ENCODE data around the gene KPNB1. TPM values are rescaled to one million over a fixed set of nuclear protein-coding genes. Genes with fewer than 3 reads are reported as not detected.

KPNB1 gene
- total RNA-seq, 4 donors from 2014 or later, result 55.6 to 313 (median 209) TPM

DNA sequence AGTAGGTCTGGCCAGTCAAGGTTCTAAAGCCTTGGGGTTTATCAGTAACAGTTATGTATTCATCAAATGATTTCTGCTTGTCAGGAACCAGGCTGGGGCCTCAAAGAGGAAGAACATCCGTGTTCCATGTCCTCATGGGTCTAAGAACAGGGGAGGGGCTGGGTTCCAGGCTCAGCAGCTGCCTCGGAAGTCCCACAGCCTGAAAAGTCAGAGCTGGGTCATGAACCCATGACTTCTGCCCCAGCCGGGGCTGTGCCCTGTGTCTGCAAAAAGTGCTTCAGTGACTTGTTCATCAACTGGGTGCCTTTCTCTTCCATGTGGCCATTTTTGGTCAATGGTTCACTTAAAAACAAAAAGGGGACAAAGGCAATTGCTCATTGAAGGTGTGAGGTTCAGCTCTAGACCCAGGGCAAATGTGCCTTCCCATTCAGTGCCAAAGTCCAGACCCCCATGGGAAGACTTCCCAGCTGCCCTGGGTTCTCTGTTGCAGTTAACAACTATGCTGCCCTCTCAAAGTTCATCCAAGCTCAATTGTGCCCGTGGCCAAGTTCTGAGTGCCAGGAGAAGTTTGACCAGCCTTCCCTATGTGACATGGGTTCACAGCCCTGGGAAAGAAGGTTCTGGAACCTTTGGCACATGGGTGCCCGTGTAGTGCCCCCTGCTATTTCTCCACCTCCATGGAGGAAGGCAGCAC is 62.8 kb downstream of the KPNB1 start:
- Histone ChIP-seq H3K27me3 (no peaks in the 10 kb centered on the region), H3K27ac (no peak overlapping the region), H3K4me3 (no peak overlapping the region), H3K9me3 (no peaks in the 10 kb centered on the region), H3K4me1 (no peaks in the 10 kb centered on the region), H3K36me3 (no peaks in the 10 kb centered on the region)
- no peak for DNase-seq
- intact Hi-C loops (cut with DNase I; ENCODE audit: low total_unique reads), result no loop called here
- TF ChIP-seq, protein P1, sequence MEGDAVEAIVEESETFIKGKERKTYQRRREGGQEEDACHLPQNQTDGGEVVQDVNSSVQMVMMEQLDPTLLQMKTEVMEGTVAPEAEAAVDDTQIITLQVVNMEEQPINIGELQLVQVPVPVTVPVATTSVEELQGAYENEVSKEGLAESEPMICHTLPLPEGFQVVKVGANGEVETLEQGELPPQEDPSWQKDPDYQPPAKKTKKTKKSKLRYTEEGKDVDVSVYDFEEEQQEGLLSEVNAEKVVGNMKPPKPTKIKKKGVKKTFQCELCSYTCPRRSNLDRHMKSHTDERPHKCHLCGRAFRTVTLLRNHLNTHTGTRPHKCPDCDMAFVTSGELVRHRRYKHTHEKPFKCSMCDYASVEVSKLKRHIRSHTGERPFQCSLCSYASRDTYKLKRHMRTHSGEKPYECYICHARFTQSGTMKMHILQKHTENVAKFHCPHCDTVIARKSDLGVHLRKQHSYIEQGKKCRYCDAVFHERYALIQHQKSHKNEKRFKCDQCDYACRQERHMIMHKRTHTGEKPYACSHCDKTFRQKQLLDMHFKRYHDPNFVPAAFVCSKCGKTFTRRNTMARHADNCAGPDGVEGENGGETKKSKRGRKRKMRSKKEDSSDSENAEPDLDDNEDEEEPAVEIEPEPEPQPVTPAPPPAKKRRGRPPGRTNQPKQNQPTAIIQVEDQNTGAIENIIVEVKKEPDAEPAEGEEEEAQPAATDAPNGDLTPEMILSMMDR (IDR thresholded peaks at IDR 0.05), result no peak
- no peak for TF ChIP-seq POLR2A (IDR thresholded peaks at IDR 0.05)

DNA sequence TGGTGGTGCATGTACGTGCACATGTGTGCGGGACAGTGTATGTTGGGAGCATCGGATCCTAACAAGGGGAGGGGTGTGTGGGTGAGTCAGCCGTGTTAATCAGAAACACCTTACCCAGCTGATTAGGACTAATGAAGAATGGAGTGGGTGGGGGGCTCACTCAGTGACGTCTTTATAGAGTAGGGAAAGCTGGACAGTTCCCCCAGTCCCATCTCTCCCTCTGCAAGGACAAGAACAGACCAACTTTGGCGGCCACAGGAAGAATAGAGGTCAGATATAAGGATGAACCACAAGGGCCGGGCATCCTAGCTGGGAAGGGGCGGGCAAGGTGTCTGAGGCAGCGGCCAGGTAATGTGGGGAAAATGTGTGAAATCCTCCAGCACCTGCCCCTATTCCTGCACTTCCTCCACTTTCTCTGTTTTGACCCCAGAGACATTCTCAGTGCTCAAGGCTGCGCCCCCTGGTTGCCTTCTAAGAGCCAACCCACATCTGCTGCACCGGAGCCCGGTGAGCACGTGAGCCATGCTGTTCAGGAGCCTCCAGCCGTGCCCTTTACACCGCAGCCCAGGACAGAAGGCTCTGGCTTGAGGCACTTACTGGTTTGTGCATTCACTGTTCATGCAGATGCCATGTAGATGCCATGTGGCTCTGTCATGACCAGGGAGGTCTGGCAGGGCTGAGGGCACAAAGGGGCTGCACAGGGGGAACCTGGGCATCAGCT is 64.4 kb downstream of the KPNB1 start:
- H3K9me3 ChIP-seq, result no peaks in the 10 kb centered on the region
- TF ChIP-seq, protein P1 (IDR thresholded peaks at IDR 0.05), result no peak
- TF ChIP-seq POLR2A (IDR thresholded peaks at IDR 0.05), result no peak
- intact Hi-C loops (cut with DNase I; ENCODE audit: low total_unique reads), result no loop called here
- H3K4me3 ChIP-seq, result no peak overlapping the region
- no peaks in the 10 kb centered on the region for H3K36me3 ChIP-seq
- no peaks in the 10 kb centered on the region for H3K27me3 ChIP-seq
- H3K4me1 ChIP-seq, result no peaks in the 10 kb centered on the region
- no peak overlapping the region for H3K27ac ChIP-seq
- DNase-seq, result no peak

DNA sequence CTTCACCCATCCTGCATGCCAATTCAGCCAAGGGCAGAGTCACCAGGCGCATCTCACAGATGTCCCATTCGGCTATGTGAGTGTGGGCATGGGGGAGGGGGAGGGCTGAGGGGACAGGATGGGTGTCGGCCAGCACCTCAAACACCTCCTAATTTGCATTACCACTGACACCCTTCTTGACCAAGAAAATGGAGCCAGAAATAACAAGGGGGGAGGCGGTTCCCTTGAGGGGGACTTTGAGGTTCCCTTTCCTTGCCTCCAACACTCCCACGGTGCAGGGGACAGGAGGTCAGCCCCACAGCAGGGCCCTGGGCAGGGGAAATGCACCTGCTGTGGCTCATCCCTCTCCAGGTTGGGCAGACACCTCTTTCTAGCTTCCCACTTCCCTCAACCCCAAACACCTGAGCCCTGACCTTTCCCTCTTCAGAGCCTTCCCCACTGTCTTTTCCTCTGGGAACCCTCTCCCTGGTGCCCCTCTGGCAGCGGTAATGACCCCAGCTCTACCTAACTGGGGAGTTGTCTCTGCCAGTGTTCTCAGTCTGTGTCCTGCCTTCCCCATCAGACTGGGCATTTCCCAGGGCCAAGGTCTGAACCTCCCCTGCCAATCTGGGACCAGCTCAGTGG is 65.2 kb downstream of the KPNB1 start:
- H3K4me3 ChIP-seq, result no peak overlapping the region
- no peak for DNase-seq
- H3K27ac ChIP-seq, result no peak overlapping the region
- no peaks in the 10 kb centered on the region for H3K4me1 ChIP-seq
- no peak for TF ChIP-seq POLR2A (IDR thresholded peaks at IDR 0.05)
- TF ChIP-seq, protein P1 (IDR thresholded peaks at IDR 0.05), result no peak
- no peaks in the 10 kb centered on the region for H3K27me3 ChIP-seq
- H3K36me3 ChIP-seq, result no peaks in the 10 kb centered on the region
- intact Hi-C loops (cut with DNase I; ENCODE audit: low total_unique reads), result no loop called here
- H3K9me3 ChIP-seq, result no peaks in the 10 kb centered on the region

DNA sequence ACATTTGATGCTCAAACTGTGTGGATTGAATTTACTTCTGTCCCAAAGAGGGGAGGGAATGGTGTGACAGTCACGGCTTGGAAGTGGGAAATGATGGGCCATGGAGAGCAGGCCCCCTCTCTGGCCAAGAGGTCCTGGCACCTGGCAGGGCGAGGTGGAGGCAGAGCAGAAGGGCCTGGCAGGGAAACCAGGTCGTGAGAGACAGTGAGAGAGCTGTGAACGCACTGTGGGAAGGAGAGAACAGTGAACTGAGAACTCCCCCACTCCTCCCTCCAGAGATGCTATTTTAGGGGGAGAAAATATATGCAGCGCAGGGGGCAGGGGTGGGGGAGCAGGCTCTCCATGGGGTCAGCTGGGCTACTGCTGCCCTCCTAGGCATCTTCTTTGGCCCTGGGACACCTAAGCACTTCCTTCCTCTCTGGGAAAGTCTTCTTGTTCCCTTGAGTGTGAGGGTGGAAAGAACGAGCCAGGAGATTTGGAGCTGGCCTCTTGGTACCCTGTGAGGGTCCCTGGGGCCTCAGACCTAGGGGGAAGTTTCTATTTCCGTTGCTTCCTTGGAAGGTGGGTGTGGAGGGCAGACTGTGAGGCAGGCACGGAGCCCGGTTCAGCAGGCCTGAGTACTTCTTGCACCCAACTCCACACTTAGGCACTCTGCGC is 66.1 kb downstream of the KPNB1 start:
- no peak for DNase-seq
- no peak overlapping the region for H3K27ac ChIP-seq
- H3K27me3 ChIP-seq, result peaks cover 3 to 5% of the 10 kb centered on the region in 2 donors
- no peak overlapping the region for H3K4me3 ChIP-seq
- intact Hi-C loops (cut with DNase I; ENCODE audit: low total_unique reads), result no loop called here
- no peaks in the 10 kb centered on the region for H3K9me3 ChIP-seq
- H3K4me1 ChIP-seq, result no peaks in the 10 kb centered on the region
- H3K36me3 ChIP-seq, result no peaks in the 10 kb centered on the region
- TF ChIP-seq POLR2A (IDR thresholded peaks at IDR 0.05), result no peak
- TF ChIP-seq, protein P1 (IDR thresholded peaks at IDR 0.05), result no peak

All from uterus (tissue), 4 donors.